Activated T-helper 1 cell treated with anti-CD3 and anti-CD28 coated beads, Interleukin-2, amount 50 U/mL, for 16 hours (primary cell): ENCODE measurements around the gene ATP9A.

Experiments
- DNase-seq, 2 donors: peaks; one replicate each; pipeline ENCODE4 v3.0.0-alpha.2; 2020; ENCODE audit warnings: low read depth in 1 of 2, low spot score in 1 of 2

The ATP9A gene

DNA sequence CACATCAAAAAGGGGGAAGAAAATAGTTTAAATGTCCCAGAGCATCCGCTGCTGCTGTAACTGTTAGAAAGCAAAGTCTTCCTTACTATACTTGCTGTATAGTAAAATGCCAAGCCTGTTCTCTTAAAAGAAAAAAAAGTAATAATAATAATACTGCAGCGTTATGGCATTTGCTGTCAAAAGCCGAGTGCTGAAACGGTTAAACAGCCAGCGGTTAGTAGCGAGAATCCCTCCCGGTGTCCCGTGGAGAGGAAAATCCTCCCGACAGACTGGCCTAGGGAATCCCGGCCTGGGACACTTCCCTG is 206.2 kb downstream of the ATP9A start:
- no peak for DNase-seq

DNA sequence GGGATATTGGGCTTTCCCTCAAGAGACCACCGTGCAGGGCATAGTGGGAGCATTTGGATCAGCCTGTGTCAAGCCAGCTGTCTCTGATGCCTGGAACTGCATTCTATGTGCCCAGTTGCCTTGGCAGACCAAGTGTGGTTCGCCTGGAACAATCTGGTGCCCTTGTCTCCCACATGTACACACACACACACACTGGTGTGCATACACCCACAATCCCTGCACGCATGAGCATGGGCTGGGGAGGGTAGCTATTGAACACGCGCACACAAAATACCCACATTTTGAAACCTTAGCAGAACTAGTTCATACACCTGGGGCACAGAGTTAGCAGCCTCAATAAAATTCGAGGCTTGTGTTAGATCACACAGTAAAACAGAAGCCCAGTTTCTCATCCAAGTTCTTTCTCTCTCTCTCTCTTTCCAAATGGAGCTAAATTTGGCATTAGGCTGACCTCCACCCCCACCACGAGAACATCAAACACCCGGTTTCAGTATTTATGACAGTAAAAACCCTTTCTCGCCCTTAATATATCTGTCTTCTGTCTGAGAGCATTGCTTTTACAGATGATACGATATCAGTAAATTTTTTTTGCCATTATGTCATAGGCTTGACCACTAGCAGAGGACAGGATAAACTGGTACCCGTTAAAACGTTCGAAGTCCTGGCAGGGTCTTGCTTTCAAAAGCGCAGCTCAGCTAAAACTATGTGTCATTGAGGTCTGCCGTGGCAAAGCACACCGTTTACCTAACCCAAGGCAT is 207.5 kb downstream of the ATP9A start:
- DNase-seq = no peak

DNA sequence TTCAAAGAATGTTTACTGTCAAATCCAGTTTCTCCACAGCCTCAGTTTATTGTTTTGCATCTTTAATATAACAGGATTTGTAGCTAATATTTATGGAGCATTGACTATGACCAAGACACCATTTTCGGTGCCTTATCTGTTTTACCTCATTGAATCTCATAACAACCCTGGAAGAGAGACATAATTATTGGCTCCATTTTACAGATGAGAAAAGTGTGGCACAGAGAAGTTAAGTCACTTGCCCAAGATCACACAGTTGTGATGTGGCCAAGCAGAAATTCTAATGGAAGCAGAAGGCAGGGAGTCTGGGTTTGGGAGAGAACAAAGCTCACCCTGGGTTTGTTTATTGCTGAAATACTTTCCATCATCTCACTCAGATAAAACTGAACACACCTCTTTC is 208.1 kb downstream of the ATP9A start:
- no peak for DNase-seq

DNA sequence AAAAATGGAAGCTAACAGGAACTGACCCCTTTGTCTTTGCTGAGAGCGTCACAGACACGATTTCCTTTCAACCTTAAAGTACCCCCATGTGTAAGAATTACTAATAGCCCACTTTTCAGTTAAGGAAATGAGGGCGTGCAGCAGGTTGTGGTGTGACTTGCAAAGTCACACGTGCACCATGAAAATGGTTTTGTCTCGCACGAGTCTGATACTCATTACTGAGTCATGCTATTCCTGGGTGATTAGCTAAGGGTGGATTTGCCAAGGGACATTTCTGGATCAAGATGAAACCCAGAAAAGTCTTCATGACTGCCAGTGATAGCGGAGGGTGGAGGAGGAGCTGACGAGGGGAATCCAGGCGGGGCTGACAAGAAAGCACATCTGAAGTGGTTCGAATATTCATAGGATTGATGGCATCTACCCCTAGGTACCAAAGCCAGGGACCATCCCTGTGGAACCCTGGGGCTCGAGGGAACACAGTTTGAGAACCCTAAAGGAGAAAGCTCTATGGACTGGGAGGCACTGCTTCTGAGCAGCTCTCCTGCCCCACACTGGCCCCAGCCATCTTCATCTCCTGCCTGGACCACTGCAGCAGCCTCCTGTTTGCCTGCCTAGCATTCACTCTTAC is 213.5 kb downstream of the ATP9A start:
- no peak for DNase-seq

DNA sequence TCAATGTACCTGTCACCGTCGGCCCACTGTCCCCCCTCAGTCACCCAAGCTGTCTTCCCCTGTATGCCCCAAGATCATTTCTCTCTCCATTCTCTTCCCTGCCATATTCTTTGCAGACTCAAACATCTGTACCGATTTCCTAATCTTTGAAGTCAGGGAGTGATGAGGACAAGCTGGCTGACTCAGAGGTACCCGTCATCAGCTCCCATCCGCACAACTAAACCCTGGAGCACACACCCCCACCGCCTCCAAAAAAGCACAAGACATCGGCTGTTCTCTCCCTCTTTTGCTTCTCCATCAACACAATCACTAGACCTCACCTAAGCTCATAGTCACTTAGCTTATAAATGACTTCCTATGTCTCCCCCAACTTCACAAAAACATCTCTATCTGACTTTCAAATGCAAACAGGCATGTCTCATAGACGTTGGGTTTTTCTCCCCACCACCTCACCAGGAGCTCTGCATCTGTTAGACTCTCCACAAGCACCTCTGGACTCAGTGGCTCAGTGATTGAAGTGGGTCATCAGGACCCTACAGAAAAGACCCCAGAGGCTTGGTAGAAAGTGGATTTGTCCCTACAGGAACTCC is 214.2 kb downstream of the ATP9A start:
- no peak for DNase-seq

DNA sequence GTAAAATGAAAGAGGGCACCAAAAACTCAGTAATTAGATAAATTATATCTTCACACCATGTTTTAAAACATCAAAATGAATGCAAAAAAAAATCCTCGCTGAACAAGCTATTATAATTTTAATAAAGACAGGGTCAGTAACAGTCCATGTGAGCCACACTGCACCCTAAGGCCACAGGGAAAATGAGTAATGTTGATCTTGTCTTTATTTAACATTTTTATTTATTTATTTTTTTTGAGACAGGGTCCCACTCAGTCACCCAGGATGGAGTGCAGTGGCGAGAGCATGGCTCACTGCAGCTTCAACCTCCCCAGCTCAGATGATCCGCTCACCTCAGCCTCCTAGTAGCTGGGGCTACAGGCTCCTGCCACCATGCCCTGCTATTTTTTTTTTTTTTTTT is 217.0 kb downstream of the ATP9A start:
- no peak for DNase-seq

DNA sequence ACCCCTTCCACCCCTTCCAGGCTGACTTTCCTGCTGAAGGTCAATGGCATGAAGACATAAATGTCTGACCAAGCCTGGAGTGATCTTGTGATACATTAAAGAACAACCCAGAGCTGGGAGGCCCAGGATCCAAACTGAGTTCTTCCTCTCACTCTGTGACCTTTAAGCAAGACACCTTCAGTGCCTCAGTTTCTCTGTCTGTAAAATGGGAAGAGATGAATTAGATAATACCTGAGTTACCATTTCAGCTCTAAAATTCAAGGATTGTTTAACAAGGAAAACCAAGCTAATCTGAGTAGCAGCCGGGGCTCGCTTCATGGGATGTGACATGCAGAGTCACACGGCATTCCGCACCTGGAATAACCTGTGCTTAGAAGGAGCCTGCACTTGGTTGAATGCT is 218.7 kb downstream of the ATP9A start:
- DNase-seq = no peak

DNA sequence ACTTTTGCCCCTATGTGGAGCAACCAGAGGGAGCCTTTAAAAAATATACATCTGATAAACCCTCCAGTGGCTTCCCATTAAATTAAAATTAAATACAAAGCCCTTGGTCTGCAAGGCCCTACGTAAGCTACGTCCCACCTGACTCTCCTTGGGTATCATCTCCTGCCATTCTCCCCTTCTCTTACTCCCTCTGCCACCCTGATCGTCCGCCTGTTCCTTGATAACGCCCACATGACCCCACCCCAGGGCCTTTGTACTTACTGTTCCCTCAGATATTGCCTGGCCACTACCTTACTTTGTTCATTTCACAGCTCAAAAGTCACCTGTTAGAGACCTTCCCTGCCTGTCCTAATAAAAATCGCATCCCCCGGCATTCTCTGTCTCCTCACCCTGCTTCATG is 220.2 kb downstream of the ATP9A start:
- no peak for DNase-seq
